ENCODE measurements around the gene TNS1. TPM values are rescaled to one million over a fixed set of nuclear protein-coding genes. Genes with fewer than 3 reads are reported as not detected.

The TNS1 gene
- total and polyA plus RNA-seq, 4 donors: 67.0 to 377 (median 208) TPM

DNA sequence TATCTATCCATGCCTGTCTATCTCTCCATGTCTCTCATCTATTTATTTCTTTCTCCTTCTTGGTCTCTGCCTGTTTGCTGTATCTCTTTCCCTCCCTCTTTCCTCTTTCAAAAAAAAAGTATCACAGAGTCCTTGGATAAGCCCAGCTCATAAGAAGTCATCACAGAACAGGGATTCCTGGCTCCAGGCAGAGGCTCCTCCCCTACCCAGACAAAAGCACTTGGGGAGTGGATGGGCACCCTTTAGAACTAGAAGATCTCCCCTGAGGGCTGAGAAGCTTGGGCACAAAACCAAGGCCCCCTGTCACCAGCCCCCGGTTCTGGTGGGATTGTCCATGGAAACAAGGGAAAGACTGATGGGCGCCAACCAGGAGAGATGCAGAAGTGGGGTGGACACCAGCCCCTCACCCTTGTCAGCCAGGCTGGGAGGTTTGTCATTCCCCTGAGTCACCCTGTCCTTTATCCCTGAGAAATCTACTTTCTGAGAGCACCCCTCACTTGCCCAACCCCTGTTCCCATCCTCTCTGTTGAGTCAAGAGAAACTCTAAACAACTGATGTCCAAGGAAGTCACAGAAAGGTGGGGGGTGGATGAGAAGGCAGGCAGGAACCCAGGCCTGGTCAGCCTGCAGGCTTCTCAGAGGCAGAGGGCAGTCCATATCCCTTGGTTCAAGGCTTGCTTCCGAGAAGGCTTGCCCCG, 127.1 kb downstream of the TNS1 start:
- WGBS, 2 donors: 86 to 98% methylated on average over 4 of the region's 4 CpGs
- no peak for DNase-seq
- Histone ChIP-seq H3K36me3 (ENCODE audit: control insufficient read depth in 4 of 4, insufficient read depth in 4 of 4, low read length in 4 of 4) (peaks cover 36 to 80% (median 51%) of the 10 kb centered on the region in 4 donors), H3K4me3 (no peak overlapping the region), H3K27ac (ENCODE audit: low read depth in 1 of 2, low read length in 1 of 2) (peak overlapping the region in 1 of 2 donors; percentile 41), H3K27me3 (ENCODE audit: control insufficient read depth in 3 of 3, insufficient read depth in 3 of 3, low read length in 2 of 3) (no peaks in the 10 kb centered on the region), H3K9ac (ENCODE audit: insufficient read depth in 1 of 2, low read length in 2 of 2) (no peak overlapping the region), H3K9me3 (ENCODE audit: control insufficient read depth in 4 of 4, insufficient read depth in 3 of 4, low read length in 3 of 4) (peaks cover 0 to 3% (median 0%) of the 10 kb centered on the region in 4 donors), H3K4me1 (ENCODE audit: control insufficient read depth in 5 of 5, insufficient read depth in 5 of 5, low read length in 5 of 5) (peaks cover 0 to 14% (median 0%) of the 10 kb centered on the region in 5 donors)
- TF ChIP-seq, protein P1, sequence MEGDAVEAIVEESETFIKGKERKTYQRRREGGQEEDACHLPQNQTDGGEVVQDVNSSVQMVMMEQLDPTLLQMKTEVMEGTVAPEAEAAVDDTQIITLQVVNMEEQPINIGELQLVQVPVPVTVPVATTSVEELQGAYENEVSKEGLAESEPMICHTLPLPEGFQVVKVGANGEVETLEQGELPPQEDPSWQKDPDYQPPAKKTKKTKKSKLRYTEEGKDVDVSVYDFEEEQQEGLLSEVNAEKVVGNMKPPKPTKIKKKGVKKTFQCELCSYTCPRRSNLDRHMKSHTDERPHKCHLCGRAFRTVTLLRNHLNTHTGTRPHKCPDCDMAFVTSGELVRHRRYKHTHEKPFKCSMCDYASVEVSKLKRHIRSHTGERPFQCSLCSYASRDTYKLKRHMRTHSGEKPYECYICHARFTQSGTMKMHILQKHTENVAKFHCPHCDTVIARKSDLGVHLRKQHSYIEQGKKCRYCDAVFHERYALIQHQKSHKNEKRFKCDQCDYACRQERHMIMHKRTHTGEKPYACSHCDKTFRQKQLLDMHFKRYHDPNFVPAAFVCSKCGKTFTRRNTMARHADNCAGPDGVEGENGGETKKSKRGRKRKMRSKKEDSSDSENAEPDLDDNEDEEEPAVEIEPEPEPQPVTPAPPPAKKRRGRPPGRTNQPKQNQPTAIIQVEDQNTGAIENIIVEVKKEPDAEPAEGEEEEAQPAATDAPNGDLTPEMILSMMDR (IDR thresholded peaks at IDR 0.05; ENCODE audit: control extremely low read depth, extremely low read depth): no peak
- ATAC-seq (ENCODE audit: insufficient read depth, low FRiP score): no peak

DNA sequence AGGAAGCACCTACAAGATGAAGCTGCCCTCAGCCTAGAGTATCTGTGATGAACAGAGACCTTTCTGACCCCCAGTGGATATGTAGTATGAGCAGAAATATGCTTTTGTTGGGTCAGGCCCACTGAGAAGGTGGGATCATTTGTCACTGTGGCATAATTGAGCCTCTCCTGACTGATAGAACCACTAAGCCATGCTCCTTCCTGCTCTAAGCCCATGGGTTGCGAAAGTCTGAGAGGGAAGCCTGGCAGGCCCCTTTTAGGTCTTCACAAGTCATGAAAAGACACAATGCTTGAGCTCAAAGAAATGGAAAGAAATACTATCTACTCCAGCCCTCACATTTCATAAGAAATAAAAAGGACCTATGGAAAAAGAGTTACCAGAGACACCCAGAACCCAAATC, 127.7 kb downstream of the TNS1 start:
- peaks cover 0 to 3% (median 0%) of the 10 kb centered on the region in 4 donors for H3K9me3 ChIP-seq (ENCODE audit: control insufficient read depth in 4 of 4, insufficient read depth in 3 of 4, low read length in 3 of 4)
- no peak for ATAC-seq (ENCODE audit: insufficient read depth, low FRiP score)
- H3K36me3 ChIP-seq (ENCODE audit: control insufficient read depth in 4 of 4, insufficient read depth in 4 of 4, low read length in 4 of 4): peaks cover 30 to 81% (median 45%) of the 10 kb centered on the region in 4 donors
- WGBS, 2 donors: 98 to 100% methylated on average over 1 of the region's 1 CpG
- no peak for DNase-seq
- no peak overlapping the region for H3K4me3 ChIP-seq
- TF ChIP-seq, protein P1 (IDR thresholded peaks at IDR 0.05; ENCODE audit: control extremely low read depth, extremely low read depth): no peak
- H3K4me1 ChIP-seq (ENCODE audit: control insufficient read depth in 5 of 5, insufficient read depth in 5 of 5, low read length in 5 of 5): peaks cover 0 to 14% (median 0%) of the 10 kb centered on the region in 5 donors
- no peak overlapping the region for H3K27ac ChIP-seq (ENCODE audit: low read depth in 1 of 2, low read length in 1 of 2)
- H3K9ac ChIP-seq (ENCODE audit: insufficient read depth in 1 of 2, low read length in 2 of 2): no peak overlapping the region
- H3K27me3 ChIP-seq (ENCODE audit: control insufficient read depth in 3 of 3, insufficient read depth in 3 of 3, low read length in 2 of 3): no peaks in the 10 kb centered on the region

GRCh38 chr2:217873371-217873770, 129.4 kb downstream of the TNS1 start:
- Histone ChIP-seq H3K4me1 (ENCODE audit: control insufficient read depth in 5 of 5, insufficient read depth in 5 of 5, low read length in 5 of 5) (peaks cover 0 to 2% (median 0%) of the 10 kb centered on the region in 5 donors), H3K36me3 (ENCODE audit: control insufficient read depth in 4 of 4, insufficient read depth in 4 of 4, low read length in 4 of 4) (peaks cover 25 to 76% (median 38%) of the 10 kb centered on the region in 4 donors), H3K4me3 (no peak overlapping the region), H3K9me3 (ENCODE audit: control insufficient read depth in 4 of 4, insufficient read depth in 3 of 4, low read length in 3 of 4) (peaks cover 0 to 3% (median 0%) of the 10 kb centered on the region in 4 donors), H3K27me3 (ENCODE audit: control insufficient read depth in 3 of 3, insufficient read depth in 3 of 3, low read length in 2 of 3) (no peaks in the 10 kb centered on the region), H3K27ac (ENCODE audit: low read depth in 1 of 2, low read length in 1 of 2) (no peak overlapping the region), H3K9ac (ENCODE audit: insufficient read depth in 1 of 2, low read length in 2 of 2) (no peak overlapping the region)
- ATAC-seq (ENCODE audit: insufficient read depth, low FRiP score): no peak
- no peak for DNase-seq
- TF ChIP-seq, protein P1 (IDR thresholded peaks at IDR 0.05; ENCODE audit: control extremely low read depth, extremely low read depth): no peak
- 93 to 96% methylated on average over 8 of the region's 8 CpGs for WGBS, 2 donors
